ENCODE data around the gene HMGCR. TPM values are rescaled to one million over a fixed set of nuclear protein-coding genes. Genes with fewer than 3 reads are reported as not detected.

Gene HMGCR
- total and polyA plus RNA-seq, 9 donors = 8.3 to 269 (median 19.3) TPM

DNA sequence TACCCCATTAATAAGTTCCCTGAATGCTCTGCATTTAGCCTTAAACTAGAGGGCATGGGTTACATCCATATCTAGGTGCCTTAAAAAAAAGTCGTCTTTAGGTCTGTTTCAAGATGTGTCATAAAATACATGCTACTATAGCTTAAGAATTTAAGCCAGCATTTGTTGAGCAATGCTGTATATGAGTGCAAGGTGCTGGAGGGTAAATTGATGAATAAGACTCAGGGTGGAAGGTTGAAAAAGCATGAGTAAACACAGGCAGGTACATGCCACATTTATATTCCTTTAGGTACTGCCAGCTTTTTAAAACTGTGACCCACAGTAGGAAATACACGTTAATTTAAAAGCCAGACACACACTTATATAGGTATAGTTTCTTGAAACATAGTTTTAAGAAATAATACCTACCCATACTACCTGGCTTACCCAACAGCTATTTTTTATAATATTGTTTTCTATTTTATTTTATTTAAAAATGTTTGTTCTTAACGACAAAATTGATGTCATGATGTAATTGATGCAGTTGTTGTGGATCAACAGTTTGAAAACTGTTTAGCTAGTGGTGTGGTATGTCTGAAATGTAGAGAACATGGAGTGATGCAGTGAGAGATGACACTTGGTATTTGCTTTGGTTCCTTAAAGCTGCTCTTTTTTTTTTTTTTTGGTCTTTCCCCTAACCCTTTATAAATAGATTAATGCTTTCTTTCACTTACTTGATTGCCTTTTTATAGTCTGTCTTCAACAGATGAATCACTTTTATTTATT, 3.9 kb downstream of the HMGCR start:
- Histone ChIP-seq H3K4me3 (no peak overlapping the region), H3K9me3 (no peaks in the 10 kb centered on the region), H3K36me3 (no peaks in the 10 kb centered on the region), H3K27ac (no peak overlapping the region), H3K4me1 (ENCODE audit: insufficient read depth) (peaks cover 1% of the 10 kb centered on the region), H3K27me3 (no peaks in the 10 kb centered on the region)
- no peak for DNase-seq
- TF ChIP-seq EP300 (IDR thresholded peaks at IDR 0.05) = no peak
- TF ChIP-seq, protein P1, sequence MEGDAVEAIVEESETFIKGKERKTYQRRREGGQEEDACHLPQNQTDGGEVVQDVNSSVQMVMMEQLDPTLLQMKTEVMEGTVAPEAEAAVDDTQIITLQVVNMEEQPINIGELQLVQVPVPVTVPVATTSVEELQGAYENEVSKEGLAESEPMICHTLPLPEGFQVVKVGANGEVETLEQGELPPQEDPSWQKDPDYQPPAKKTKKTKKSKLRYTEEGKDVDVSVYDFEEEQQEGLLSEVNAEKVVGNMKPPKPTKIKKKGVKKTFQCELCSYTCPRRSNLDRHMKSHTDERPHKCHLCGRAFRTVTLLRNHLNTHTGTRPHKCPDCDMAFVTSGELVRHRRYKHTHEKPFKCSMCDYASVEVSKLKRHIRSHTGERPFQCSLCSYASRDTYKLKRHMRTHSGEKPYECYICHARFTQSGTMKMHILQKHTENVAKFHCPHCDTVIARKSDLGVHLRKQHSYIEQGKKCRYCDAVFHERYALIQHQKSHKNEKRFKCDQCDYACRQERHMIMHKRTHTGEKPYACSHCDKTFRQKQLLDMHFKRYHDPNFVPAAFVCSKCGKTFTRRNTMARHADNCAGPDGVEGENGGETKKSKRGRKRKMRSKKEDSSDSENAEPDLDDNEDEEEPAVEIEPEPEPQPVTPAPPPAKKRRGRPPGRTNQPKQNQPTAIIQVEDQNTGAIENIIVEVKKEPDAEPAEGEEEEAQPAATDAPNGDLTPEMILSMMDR (IDR thresholded peaks at IDR 0.05) = no peak
- no peak for TF ChIP-seq POLR2A (IDR thresholded peaks at IDR 0.05)
- 67 to 71% (median 68%) methylated on average over 3 of the region's 3 CpGs for WGBS, 3 donors
- intact Hi-C loops (cut with DNase I) = no loop called here

DNA sequence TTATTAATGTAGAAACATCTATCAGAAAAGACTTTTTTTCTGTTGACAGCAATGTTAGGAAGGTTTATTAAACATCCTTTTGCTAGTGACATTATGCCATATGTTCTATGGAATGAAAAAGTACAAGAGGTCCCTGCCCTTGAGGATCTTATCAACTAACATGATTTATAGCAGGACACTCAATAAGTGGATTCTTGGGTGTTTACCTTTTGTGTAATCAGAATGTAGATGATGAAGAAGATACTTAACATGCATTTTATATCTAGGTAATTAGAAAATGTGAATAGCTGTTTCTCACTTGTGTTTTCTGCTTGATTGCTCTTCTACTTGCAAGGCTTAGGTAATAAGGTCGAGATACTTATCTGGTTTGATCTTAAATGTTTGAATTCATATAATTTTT, 4.9 kb downstream of the HMGCR start:
- WGBS, 3 donors = 82 to 86% (median 85%) methylated on average over 1 of the region's 1 CpG
- Histone ChIP-seq H3K27me3 (no peaks in the 10 kb centered on the region), H3K4me3 (no peak overlapping the region), H3K4me1 (ENCODE audit: insufficient read depth) (peaks cover 1% of the 10 kb centered on the region), H3K27ac (no peak overlapping the region), H3K9me3 (no peaks in the 10 kb centered on the region), H3K36me3 (no peaks in the 10 kb centered on the region)
- no peak for DNase-seq
- TF ChIP-seq, protein P1 (IDR thresholded peaks at IDR 0.05) = no peak
- TF ChIP-seq EP300 (IDR thresholded peaks at IDR 0.05) (no peak), POLR2A (IDR thresholded peaks at IDR 0.05) (no peak)
- intact Hi-C loops (cut with DNase I) = no loop called here

DNA sequence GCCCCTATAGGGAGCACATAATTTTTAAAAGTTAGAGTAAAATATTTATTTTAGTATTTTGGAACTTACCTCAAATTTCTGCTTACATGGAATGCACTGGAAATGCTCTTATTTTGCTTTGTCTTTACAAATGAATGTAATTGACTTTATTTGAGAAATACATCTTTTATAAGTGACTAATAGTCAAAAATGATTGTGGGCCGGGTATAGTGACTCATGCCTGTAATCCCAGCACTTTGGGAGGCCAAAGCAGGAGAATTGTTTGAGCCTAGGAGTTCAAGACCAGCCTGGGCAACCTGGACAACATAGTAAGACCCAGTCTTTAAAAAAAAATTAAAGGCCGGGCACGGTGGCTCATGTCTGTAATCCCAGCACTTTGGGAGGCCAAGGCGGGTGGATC, 5.8 kb downstream of the HMGCR start:
- H3K4me1 ChIP-seq (ENCODE audit: insufficient read depth) = peaks cover 1% of the 10 kb centered on the region
- H3K9me3 ChIP-seq = no peaks in the 10 kb centered on the region
- TF ChIP-seq, protein P1 (IDR thresholded peaks at IDR 0.05) = no peak
- TF ChIP-seq POLR2A (IDR thresholded peaks at IDR 0.05) = no peak
- TF ChIP-seq EP300 (IDR thresholded peaks at IDR 0.05) = no peak
- H3K27me3 ChIP-seq = no peaks in the 10 kb centered on the region
- H3K36me3 ChIP-seq = no peaks in the 10 kb centered on the region
- WGBS, 3 donors = 91 to 92% (median 92%) methylated on average over 4 of the region's 4 CpGs
- intact Hi-C loops (cut with DNase I) = no loop called here
- DNase-seq = no peak
- no peak overlapping the region for H3K4me3 ChIP-seq
- H3K27ac ChIP-seq = no peak overlapping the region

DNA sequence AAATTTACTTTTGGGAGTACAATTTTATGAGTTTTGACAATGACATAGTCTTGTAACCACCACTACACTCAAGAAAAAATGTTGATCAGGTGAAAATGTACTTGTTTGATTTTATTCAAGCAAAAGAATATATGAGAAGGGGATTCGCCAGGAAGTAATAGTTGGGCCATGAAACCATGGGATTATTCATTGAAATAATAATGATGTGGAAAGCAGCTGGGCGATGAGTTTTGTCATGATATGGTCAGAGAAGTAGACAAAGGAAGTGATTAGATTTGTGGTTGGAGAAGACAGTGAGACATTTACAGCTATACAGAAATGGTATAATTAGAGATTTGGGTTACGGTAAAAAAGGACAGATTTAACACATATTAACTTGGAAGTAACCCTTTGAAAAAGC, 11.2 kb downstream of the HMGCR start:
- H3K36me3 ChIP-seq = no peaks in the 10 kb centered on the region
- no peak overlapping the region for H3K4me3 ChIP-seq
- H3K9me3 ChIP-seq = no peaks in the 10 kb centered on the region
- H3K27me3 ChIP-seq = no peaks in the 10 kb centered on the region
- no peaks in the 10 kb centered on the region for H3K4me1 ChIP-seq (ENCODE audit: insufficient read depth)
- DNase-seq = no peak
- 95 to 99% (median 97%) methylated on average over 3 of the region's 3 CpGs for WGBS, 3 donors
- TF ChIP-seq, protein P1 (IDR thresholded peaks at IDR 0.05) = no peak
- intact Hi-C loops (cut with DNase I) = no loop called here
- no peak overlapping the region for H3K27ac ChIP-seq

Data from ovary (tissue), 9 donors.